H1 (cell line): ENCODE measurements around the gene INTS6. TPM values are rescaled to one million over a fixed set of nuclear protein-coding genes. Genes with fewer than 3 reads are reported as not detected.

Experiments used
- CTCF ChIA-PET: fragments of 300-600 bp; sonication (Branson Sonifier 250); formaldehyde crosslinking; loops from one replicate; lab custom pipeline; 2021; ENCODE audit not compliant: partially characterized antibody; lab: Charles Lee
- POLR2A ChIA-PET: fragments of 300-600 bp; sonication (Branson Sonifier 250); formaldehyde crosslinking; loops from one replicate; lab custom pipeline; 2021; ENCODE audit warnings: inconsistent platforms; ENCODE audit not compliant: partially characterized antibody; lab: Charles Lee
- DNase-seq, 2 experiments: peaks; one replicate each; pipeline versions ENCODE4 v3.0.0 to v3.0.0-alpha.2; 2010 to 2022; ENCODE audit warnings: low spot score in 2 of 2, low read depth in 1 of 2, mixed read lengths in 1 of 2
- FAIRE-seq: peaks from 2 replicates; lab custom pipeline; 2011; peaks lifted over from hg19 to GRCh38; lab: Jason Lieb, UNC
- H2AFZ ChIP-seq: 2 replicates; pipeline ENCODE4 v1.8.1; 2012; ENCODE audit warnings: low read length, inconsistent platforms
- H2AK5ac ChIP-seq: 2 replicates; pipeline ENCODE4 v1.6.1; 2013; ENCODE audit warnings: low read depth, low read length
- H2BK120ac ChIP-seq: replicated peaks from 2 replicates; pipeline ENCODE3; 2013; ENCODE audit warnings: low read depth, low read length, inconsistent platforms
- H2BK12ac ChIP-seq: 2 replicates; pipeline ENCODE4 v1.6.1; 2013; ENCODE audit warnings: low read depth, low read length
- H2BK15ac ChIP-seq: 2 replicates; pipeline ENCODE4 v1.6.1; 2013; ENCODE audit warnings: low read length
- H2BK20ac ChIP-seq: 2 replicates; pipeline ENCODE4 v1.6.1; 2013; ENCODE audit warnings: low read length
- H2BK5ac ChIP-seq: 2 replicates; pipeline ENCODE4 v1.6.1; 2013; ENCODE audit warnings: low read depth, low read length
- H3K14ac ChIP-seq: 2 replicates; pipeline ENCODE4 v1.6.1; 2013; ENCODE audit warnings: inconsistent platforms; ENCODE audit not compliant: insufficient read length
- H3K18ac ChIP-seq: 2 replicates; pipeline ENCODE4 v1.6.1; 2013; ENCODE audit warnings: low read length; ENCODE audit errors: extremely low read depth
- H3K23ac ChIP-seq: 2 replicates; pipeline ENCODE4 v1.6.1; 2013; ENCODE audit warnings: inconsistent platforms; ENCODE audit not compliant: insufficient read length
- H3K23me2 ChIP-seq: 2 replicates; pipeline ENCODE4 v1.6.1; 2013; ENCODE audit warnings: low read depth, low read length
- H3K27ac ChIP-seq: 2 replicates; pipeline ENCODE4 v1.6.1; 2011; ENCODE audit warnings: low read depth, low read length, inconsistent platforms
- H3K27me3 ChIP-seq, 4 experiments: replicated peaks in 1 of 4; 1 replicate in 1 of 4; 2 replicates in 3 of 4; pipeline versions ENCODE4 v1.6.1 to v1.8.1; 2011 to 2013; ENCODE audit warnings: low read length in 3 of 4, mild to moderate bottlenecking in 3 of 4, inconsistent platforms in 2 of 4, mixed read lengths in 2 of 4, moderate library complexity in 1 of 4; ENCODE audit not compliant: control insufficient read depth in 3 of 4, insufficient read depth in 3 of 4; ENCODE audit errors: extremely low read depth in 1 of 4
- H3K36me3 ChIP-seq, 4 experiments: 2 replicates each; pipeline versions ENCODE4 v1.6.1 to v1.8.1; 2011 to 2013; ENCODE audit warnings: mild to moderate bottlenecking in 4 of 4, low read length in 3 of 4, moderate library complexity in 2 of 4, control low read depth in 1 of 4, inconsistent platforms in 1 of 4; ENCODE audit not compliant: insufficient read depth in 4 of 4, control insufficient read depth in 2 of 4
- H3K4ac ChIP-seq: replicated peaks from 2 replicates; pipeline ENCODE3; 2013; ENCODE audit warnings: low read length, low read depth, mixed read lengths, inconsistent platforms; ENCODE audit not compliant: insufficient read length
- H3K4me1 ChIP-seq, 4 experiments: replicated peaks in 1 of 4; 1 replicate in 1 of 4; 2 replicates in 3 of 4; pipeline versions ENCODE4 v1.6.1 to v1.8.1; 2011 to 2013; ENCODE audit warnings: low read length in 3 of 4, inconsistent platforms in 2 of 4, mixed read lengths in 1 of 4; ENCODE audit not compliant: insufficient read depth in 4 of 4, control insufficient read depth in 3 of 4
- H3K4me2 ChIP-seq, 2 experiments: 2 replicates each; pipeline versions ENCODE4 v1.6.1 to v1.8.1; 2011 to 2013; ENCODE audit warnings: low read depth in 2 of 2, low read length in 2 of 2, control low read depth in 1 of 2, inconsistent platforms in 1 of 2, mild to moderate bottlenecking in 1 of 2; ENCODE audit not compliant: insufficient read depth in 1 of 2
- H3K4me3 ChIP-seq, 4 experiments: fragments of 200-600, 300-600 bp in 1 of 4; sonication (generic), shearing (Covaris generic), sonication (Bioruptor Twin) in 1 of 4; 2 replicates each; pipeline versions ENCODE4 v1.5.1 to v1.8.1; 2011 to 2016; ENCODE audit warnings: low read length in 4 of 4, low read depth in 3 of 4, control low read depth in 2 of 4, inconsistent platforms in 2 of 4, mild to moderate bottlenecking in 2 of 4, mixed read lengths in 1 of 4, moderate library complexity in 1 of 4; ENCODE audit not compliant: insufficient read depth in 2 of 4; ENCODE audit errors: extremely low read depth in 1 of 4
- H3K56ac ChIP-seq: replicated peaks from 2 replicates; pipeline ENCODE3; 2013; ENCODE audit warnings: low read depth, mild to moderate bottlenecking, mixed read lengths, low read length, inconsistent platforms; ENCODE audit not compliant: insufficient read length
- H3K79me1 ChIP-seq: 2 replicates; pipeline ENCODE4 v1.6.1; 2013; ENCODE audit warnings: low read depth, low read length, control low read depth
- H3K79me2 ChIP-seq, 2 experiments: 2 replicates each; pipeline versions ENCODE4 v1.6.1 to v1.8.1; 2012 to 2013; ENCODE audit warnings: low read length in 2 of 2, mild to moderate bottlenecking in 2 of 2, inconsistent platforms in 1 of 2; ENCODE audit not compliant: insufficient read depth in 2 of 2, control insufficient read depth in 1 of 2
- H3K9ac ChIP-seq, 4 experiments: replicated peaks in 1 of 4; 1 replicate in 1 of 4; 2 replicates in 3 of 4; pipeline versions ENCODE4 v1.6.1 to v1.8.1; 2011 to 2013; ENCODE audit warnings: low read depth in 3 of 4, low read length in 3 of 4, control low read depth in 2 of 4, mild to moderate bottlenecking in 2 of 4, moderate library complexity in 2 of 4, inconsistent platforms in 1 of 4; ENCODE audit errors: extremely low read depth in 1 of 4
- H3K9me3 ChIP-seq, 2 experiments: 2 replicates each; pipeline versions ENCODE4 v1.6.1 to v1.8.1; 2012 to 2013; ENCODE audit warnings: mild to moderate bottlenecking in 2 of 2, moderate library complexity in 2 of 2, control low read depth in 1 of 2, inconsistent platforms in 1 of 2, low read depth in 1 of 2, low read length in 1 of 2, mixed read lengths in 1 of 2; ENCODE audit not compliant: insufficient read depth in 2 of 2
- H4K20me1 ChIP-seq, 2 experiments: replicated peaks in 1 of 2; 2 replicates each; pipeline versions ENCODE3 to v1.8.1; 2011 to 2013; ENCODE audit warnings: inconsistent platforms in 2 of 2, low read length in 2 of 2, mild to moderate bottlenecking in 1 of 2; ENCODE audit not compliant: insufficient read depth in 2 of 2, control insufficient read depth in 1 of 2
- H4K5ac ChIP-seq: 2 replicates; pipeline ENCODE4 v1.6.1; 2013; ENCODE audit warnings: low read length, low read depth, mixed read lengths, inconsistent platforms; ENCODE audit not compliant: insufficient read length
- H4K8ac ChIP-seq: 2 replicates; pipeline ENCODE4 v1.8.0; 2013; ENCODE audit warnings: mild to moderate bottlenecking, moderate library complexity, low read length, inconsistent platforms; ENCODE audit not compliant: insufficient read depth; ENCODE audit errors: extremely low read depth
- H4K91ac ChIP-seq: replicated peaks from 2 replicates; pipeline ENCODE3; 2013; ENCODE audit warnings: low read length, mixed read lengths, inconsistent platforms; ENCODE audit not compliant: insufficient read length
- CBX5 ChIP-seq: fragments of 300-800, 300-1000 bp; sonication (generic); IDR thresholded peaks from 2 replicates; pipeline ENCODE4 v1.7.1; 2016; ENCODE audit warnings: antibody characterized with exemption, low read length, low read depth
- CHD1 ChIP-seq: IDR thresholded peaks from 2 replicates; pipeline ENCODE4 v1.6.1; 2012; ENCODE audit warnings: low read depth, low read length, improper control_type of control experiment
- CREB1 ChIP-seq: IDR thresholded peaks from 2 replicates; pipeline ENCODE4 v1.6.1; 2012; ENCODE audit warnings: inconsistent platforms
- CTCF ChIP-seq, 3 experiments: IDR thresholded peaks; 1 replicate in 2 of 3; 2 replicates in 1 of 3; pipeline versions ENCODE4 v1.5.1 to v1.6.1; 2011; ENCODE audit warnings: low read length in 3 of 3, mild to moderate bottlenecking in 3 of 3, inconsistent platforms in 2 of 3, low read depth in 1 of 3, moderate library complexity in 1 of 3; ENCODE audit not compliant: insufficient read depth in 1 of 3; ENCODE audit errors: control extremely low read depth in 1 of 3
- FOSL1 ChIP-seq: IDR thresholded peaks from 2 replicates; pipeline ENCODE4 v1.6.1; 2011; ENCODE audit warnings: mild to moderate bottlenecking, low read depth, low read length, moderate library complexity; ENCODE audit not compliant: insufficient read depth
- GTF2F1 ChIP-seq: IDR thresholded peaks from 2 replicates; pipeline ENCODE4 v1.6.1; 2012; ENCODE audit warnings: low read depth, low read length, improper control_type of control experiment, borderline replicate concordance
- NRF1 ChIP-seq: IDR thresholded peaks from 2 replicates; pipeline ENCODE4 v1.6.1; 2011; ENCODE audit warnings: mild to moderate bottlenecking, low read depth, low read length, improper control_type of control experiment
- SAP30 ChIP-seq: fragments of 300-600 bp; sonication (generic); IDR thresholded peaks from 2 replicates; pipeline ENCODE4 v1.7.1; 2012; ENCODE audit warnings: low read length, moderate library complexity, mild to moderate bottlenecking, inconsistent platforms; ENCODE audit not compliant: insufficient read depth, insufficient replicate concordance
- SIX5 ChIP-seq: IDR thresholded peaks from 2 replicates; pipeline ENCODE4 v1.6.1; 2011; ENCODE audit warnings: mild to moderate bottlenecking, low read depth, low read length
- TAF1 ChIP-seq: IDR thresholded peaks from 2 replicates; pipeline ENCODE4 v1.6.1; 2011; ENCODE audit warnings: mild to moderate bottlenecking, low read depth, low read length
- TBP ChIP-seq: IDR thresholded peaks from 2 replicates; pipeline ENCODE4 v1.6.1; 2011; ENCODE audit warnings: low read depth, low read length, improper control_type of control experiment
- TEAD4 ChIP-seq: IDR thresholded peaks from 2 replicates; pipeline ENCODE4 v1.6.1; 2012; ENCODE audit warnings: low read depth, low read length, inconsistent platforms, mixed read lengths
- WGBS, 2 experiments: shearing (Covaris generic) in 1 of 2; methylation state at CpG; one replicate each; pipeline versions ENCODE4 v1.1.6 to v1.1.7; 2013 to 2015; ENCODE audit warnings: low lambda C conversion rate in 2 of 2, mixed read lengths in 2 of 2, inconsistent platforms in 1 of 2, low coverage in 1 of 2, missing lambda C conversion rate in 1 of 2; ENCODE audit not compliant: insufficient replicate concordance in 2 of 2, insufficient coverage in 1 of 2, insufficient read length in 1 of 2; ENCODE audit errors: extremely low coverage in 1 of 2, missing lambda C conversion rate in 1 of 2; 5-methylcytosine and 5-hydroxymethylcytosine counted together
- polyA plus RNA-seq, 7 experiments: library from polyadenylated mRNA; depleted of rRNA in 3 of 7; stranded (reverse) in 5 of 7; unstranded in 2 of 7; fragments of >200 nt in 5 of 7; fragments of 200-250 nt in 2 of 7; gene quantifications; 1 replicate in 5 of 7; 2 replicates in 1 of 7; 4 replicates in 1 of 7; pipeline versions ENCODE4 v1.2.1 to v1.2.3, GENCODE V29; 2011 to 2013; ENCODE audit warnings: missing spikeins in 2 of 7, mixed read lengths in 2 of 7
- total RNA-seq: library from RNA; stranded (reverse); fragmentation: NEBNext Ultra II Directional; extraction: Animal tissue kit (Norgen Biotek cat#: 25700); gene quantifications from 2 replicates; pipeline ENCODE4 v1.2.1, GENCODE V29; 2021

INTS6 gene
- total and polyA plus RNA-seq, 2 of the 8 experiments (the other 6 are each of a cell fraction or from before 2014, with no cell fraction given): 12.6 to 42.8 TPM

- Histone ChIP-seq H4K5ac (no peak overlapping the region), H3K23me2 (no peaks in the 10 kb centered on the region), H2BK5ac (no peak overlapping the region), H2BK120ac (no peak overlapping the region), H3K79me1 (no peaks in the 10 kb centered on the region), H4K8ac (no peak overlapping the region), H3K79me2 (no peaks in the 10 kb centered on the region), H3K9me3 (no peaks in the 10 kb centered on the region), H3K4me3 (no peak overlapping the region), H3K36me3 (no peaks in the 10 kb centered on the region), H3K4me2 (no peak overlapping the region), H2BK20ac (no peak overlapping the region), H2BK12ac (0 out of 2 replicates have a peak overlapping the region, but pooled peaks have one; percentile 35), H3K27ac (no peak overlapping the region), H2AFZ (0 out of 2 replicates have a peak overlapping the region, but pooled peaks have one; percentile 36), H2AK5ac (no peak overlapping the region), H3K4ac (no peak overlapping the region), H2BK15ac (0 out of 2 replicates have a peak overlapping the region, but pooled peaks have one; percentile 54), H4K20me1 (no peaks in the 10 kb centered on the region), H3K23ac (no peak overlapping the region), H3K56ac (no peak overlapping the region), H4K91ac (no peak overlapping the region), H3K18ac (no peak overlapping the region), H3K14ac (no peak overlapping the region), H3K27me3 (no peaks in the 10 kb centered on the region), H3K4me1 (no peaks in the 10 kb centered on the region; a peak in 1 of 7 replicates), H3K9ac (no peak overlapping the region; a peak in 1 of 7 replicates)
- WGBS, 2 experiments: 90% methylated on average over 5 of the region's 5 CpGs; no CpG with 5 or more reads in 1 of the 2 experiments
- DNase-seq (no peak), FAIRE-seq (no peak)
- ChIA-PET POLR2A (interaction anchor here (1.6 kb wide), 1 partner anchor 49 kb away, joined by 4 read pairs; no protein-coding TSS in a partner anchor), CTCF (interaction anchor here (1.0 to 2.0 kb wide), 4 partner anchors 22 to 211 kb away, joined by 3 to 7 read pairs (median 4); no protein-coding TSS in a partner anchor)
- no peak for TF ChIP-seq TBP
- TF ChIP-seq TAF1: no peak
- no peak for TF ChIP-seq CBX5
- TF ChIP-seq SAP30: no peak
- TF ChIP-seq SIX5: no peak
- TF ChIP-seq CHD1: no peak
- TF ChIP-seq CREB1: no peak
- no peak for TF ChIP-seq CTCF (IDR thresholded peaks at IDR 0.05; ENCODE audit: control extremely low read depth in 1 of 3, insufficient read depth in 1 of 3, low read depth in 1 of 3, low read length in 3 of 3)
- TF ChIP-seq TEAD4: no peak
- no peak for TF ChIP-seq FOSL1
- TF ChIP-seq NRF1: no peak
- TF ChIP-seq GTF2F1: no peak
These were observed 116.1 kb downstream of the INTS6 start for GRCh38 chr13:51336746-51337145.
